Left ventricle myocardium inferior (tissue), 1 donor: ENCODE data around the gene IFRD2. TPM values are rescaled to one million over a fixed set of nuclear protein-coding genes. Genes with fewer than 3 reads are reported as not detected.
A peak's percentile ranks its signal among the peaks of the same experiment; 100 is the strongest.

Experiments
- DNase-seq: peaks from one replicate; pipeline ENCODE4 v3.0.0-alpha.2; 2020
- H3K27ac ChIP-seq: fragments of 200-600 bp; replicated peaks from 2 replicates; pipeline ENCODE4 v1.8.0; 2021
- H3K27me3 ChIP-seq: fragments of 200-600 bp; 2 replicates; pipeline ENCODE4 v1.8.0; 2021; ENCODE audit warnings: low read depth
- H3K36me3 ChIP-seq: fragments of 200-600 bp; 2 replicates; pipeline ENCODE4 v1.8.0; 2021
- H3K4me1 ChIP-seq: fragments of 200-600 bp; 2 replicates; pipeline ENCODE4 v1.8.0; 2021
- H3K4me3 ChIP-seq: fragments of 200-600 bp; 2 replicates; pipeline ENCODE4 v1.8.0; 2021; ENCODE audit warnings: mild to moderate bottlenecking, moderate library complexity
- H3K9me3 ChIP-seq: fragments of 200-600 bp; replicated peaks from 2 replicates; pipeline ENCODE4 v1.8.0; 2021
- intact Hi-C: fragments of 100-400 bp; cut with micrococcal nuclease; formaldehyde crosslinking; loops from one replicate; pipeline ENCODE4 v1.11.0; 2022
- total RNA-seq: library from RNA; stranded (reverse); fragmentation: NEBNext Ultra II Directional; extraction: Animal tissue kit (Norgen Biotek cat#: 25700); gene quantifications from one replicate; pipeline ENCODE4 v1.2.1, GENCODE V29; 2021
- TF ChIP-seq, protein P1 (sequence below): fragments of 200-600 bp; IDR thresholded peaks from 2 replicates; pipeline ENCODE4 v1.8.0; 2021; ENCODE audit warnings: antibody characterized with exemption, mild to moderate bottlenecking, borderline replicate concordance
- donor health status: DM: no; HTN: yes; CAD: no; lungs with severe emphysema.

The IFRD2 gene
- total RNA-seq, 1 donor from 2014 or later, result 54.9 TPM

DNA sequence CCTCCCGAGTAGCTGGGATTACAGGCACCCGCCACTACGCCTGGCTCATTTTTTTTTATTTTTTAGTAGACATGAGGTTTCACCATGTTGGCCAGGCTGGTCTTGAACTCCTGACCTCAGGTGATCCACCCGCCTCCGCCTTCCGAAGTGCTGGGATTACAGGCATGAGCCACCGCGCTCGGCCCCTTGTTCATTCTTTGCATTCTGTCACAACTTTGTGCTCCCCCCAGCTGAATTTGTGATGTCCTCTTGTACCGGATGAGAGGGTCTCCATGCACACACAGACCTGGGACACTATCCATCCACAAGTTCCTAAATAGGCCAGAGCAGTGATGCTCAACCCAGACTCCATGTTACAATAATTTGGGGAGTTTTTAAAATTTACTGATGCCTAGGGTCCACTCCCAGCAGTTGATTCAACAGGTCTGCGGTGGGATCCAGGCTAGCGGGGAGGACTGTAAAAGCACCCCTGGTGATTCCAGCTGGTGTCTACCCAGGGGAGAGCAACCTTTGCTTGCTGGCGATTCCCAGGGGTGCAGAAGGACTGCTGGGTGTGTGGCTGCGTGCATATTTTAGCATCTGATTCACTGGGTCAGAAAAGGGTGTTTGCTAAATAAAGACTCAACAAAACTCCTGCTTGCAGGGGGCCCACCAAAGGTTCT is 47.4 kb upstream of the IFRD2 start:
- DNase-seq, result no peak
- peaks cover 15% of the 10 kb centered on the region for H3K27me3 ChIP-seq
- TF ChIP-seq, protein P1, sequence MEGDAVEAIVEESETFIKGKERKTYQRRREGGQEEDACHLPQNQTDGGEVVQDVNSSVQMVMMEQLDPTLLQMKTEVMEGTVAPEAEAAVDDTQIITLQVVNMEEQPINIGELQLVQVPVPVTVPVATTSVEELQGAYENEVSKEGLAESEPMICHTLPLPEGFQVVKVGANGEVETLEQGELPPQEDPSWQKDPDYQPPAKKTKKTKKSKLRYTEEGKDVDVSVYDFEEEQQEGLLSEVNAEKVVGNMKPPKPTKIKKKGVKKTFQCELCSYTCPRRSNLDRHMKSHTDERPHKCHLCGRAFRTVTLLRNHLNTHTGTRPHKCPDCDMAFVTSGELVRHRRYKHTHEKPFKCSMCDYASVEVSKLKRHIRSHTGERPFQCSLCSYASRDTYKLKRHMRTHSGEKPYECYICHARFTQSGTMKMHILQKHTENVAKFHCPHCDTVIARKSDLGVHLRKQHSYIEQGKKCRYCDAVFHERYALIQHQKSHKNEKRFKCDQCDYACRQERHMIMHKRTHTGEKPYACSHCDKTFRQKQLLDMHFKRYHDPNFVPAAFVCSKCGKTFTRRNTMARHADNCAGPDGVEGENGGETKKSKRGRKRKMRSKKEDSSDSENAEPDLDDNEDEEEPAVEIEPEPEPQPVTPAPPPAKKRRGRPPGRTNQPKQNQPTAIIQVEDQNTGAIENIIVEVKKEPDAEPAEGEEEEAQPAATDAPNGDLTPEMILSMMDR, result no peak
- H3K36me3 ChIP-seq, result no peaks in the 10 kb centered on the region
- H3K9me3 ChIP-seq, result no peaks in the 10 kb centered on the region
- H3K4me1 ChIP-seq, result peaks cover 67% of the 10 kb centered on the region
- intact Hi-C loops, result no loop called here
- peak overlapping the region; percentile 95 for H3K27ac ChIP-seq
- peak overlapping the region; percentile 97 for H3K4me3 ChIP-seq

DNA sequence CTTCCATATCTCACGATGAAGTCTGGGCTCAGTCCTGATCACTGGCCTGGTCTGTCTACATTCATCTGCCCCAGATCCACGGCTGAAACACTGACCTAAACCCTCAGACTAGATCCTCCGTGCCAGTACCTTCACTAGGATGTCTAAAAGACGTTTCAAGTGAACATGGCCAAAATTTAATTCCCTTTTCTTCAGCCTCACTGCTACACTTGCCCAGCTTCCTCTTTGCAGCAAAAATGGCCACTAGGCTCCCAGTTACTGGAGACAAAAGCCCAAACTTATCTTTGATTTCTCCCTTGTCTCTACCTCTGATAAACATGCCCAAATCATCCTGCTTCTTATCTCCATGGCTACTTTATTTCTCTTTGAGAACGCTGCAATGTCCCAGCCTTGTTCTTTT is 46.7 kb upstream of the IFRD2 start:
- Histone ChIP-seq H3K4me1 (peaks cover 74% of the 10 kb centered on the region), H3K27me3 (peaks cover 15% of the 10 kb centered on the region), H3K9me3 (no peaks in the 10 kb centered on the region), H3K4me3 (peak overlapping the region; percentile 97), H3K27ac (peak overlapping the region; percentile 95), H3K36me3 (no peaks in the 10 kb centered on the region)
- intact Hi-C loops, result no loop called here
- DNase-seq, result no peak
- TF ChIP-seq, protein P1, result no peak

DNA sequence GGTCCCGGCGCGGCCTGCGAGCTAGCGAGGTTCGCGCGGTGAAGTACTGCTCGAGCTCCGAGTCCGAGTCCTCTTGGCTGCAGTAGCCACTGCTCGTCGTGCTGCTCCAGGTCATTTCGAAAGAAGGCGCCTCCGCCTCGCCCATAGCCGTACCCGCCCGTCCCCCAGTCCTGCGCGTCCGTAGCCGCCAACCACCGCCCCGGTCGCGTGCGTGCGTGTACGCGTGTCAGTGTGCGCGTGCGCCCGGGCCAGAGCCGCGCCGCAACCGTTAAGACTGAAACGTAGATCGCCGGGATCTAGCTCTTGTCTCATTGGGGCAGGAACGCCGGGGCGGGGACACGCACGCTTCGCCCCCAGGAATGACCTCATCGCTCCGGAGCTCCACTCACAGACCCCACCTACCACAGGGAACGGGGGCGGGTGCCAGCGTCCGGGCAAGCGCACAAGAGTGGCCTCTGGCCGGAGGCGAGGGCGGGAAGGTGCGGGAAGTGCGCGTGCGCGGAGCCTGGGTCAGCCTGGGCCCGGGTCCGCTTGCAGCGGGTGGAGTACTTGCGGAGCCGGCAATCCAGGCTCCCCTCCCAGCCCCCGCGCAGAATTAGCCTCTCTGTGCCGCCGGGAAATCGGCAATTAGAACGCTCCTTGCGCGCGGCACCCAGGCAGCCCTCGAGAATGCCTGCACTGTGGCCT is 45.1 kb upstream of the IFRD2 start:
- Histone ChIP-seq H3K4me3 (peak overlapping the region; percentile 97), H3K4me1 (peaks cover 90% of the 10 kb centered on the region), H3K27ac (peak overlapping the region; percentile 95), H3K36me3 (peaks cover 3% of the 10 kb centered on the region), H3K27me3 (peaks cover 15% of the 10 kb centered on the region), H3K9me3 (no peaks in the 10 kb centered on the region)
- peak; percentile 100 for DNase-seq
- intact Hi-C loops, result no loop called here
- TF ChIP-seq, protein P1, result no peak

DNA sequence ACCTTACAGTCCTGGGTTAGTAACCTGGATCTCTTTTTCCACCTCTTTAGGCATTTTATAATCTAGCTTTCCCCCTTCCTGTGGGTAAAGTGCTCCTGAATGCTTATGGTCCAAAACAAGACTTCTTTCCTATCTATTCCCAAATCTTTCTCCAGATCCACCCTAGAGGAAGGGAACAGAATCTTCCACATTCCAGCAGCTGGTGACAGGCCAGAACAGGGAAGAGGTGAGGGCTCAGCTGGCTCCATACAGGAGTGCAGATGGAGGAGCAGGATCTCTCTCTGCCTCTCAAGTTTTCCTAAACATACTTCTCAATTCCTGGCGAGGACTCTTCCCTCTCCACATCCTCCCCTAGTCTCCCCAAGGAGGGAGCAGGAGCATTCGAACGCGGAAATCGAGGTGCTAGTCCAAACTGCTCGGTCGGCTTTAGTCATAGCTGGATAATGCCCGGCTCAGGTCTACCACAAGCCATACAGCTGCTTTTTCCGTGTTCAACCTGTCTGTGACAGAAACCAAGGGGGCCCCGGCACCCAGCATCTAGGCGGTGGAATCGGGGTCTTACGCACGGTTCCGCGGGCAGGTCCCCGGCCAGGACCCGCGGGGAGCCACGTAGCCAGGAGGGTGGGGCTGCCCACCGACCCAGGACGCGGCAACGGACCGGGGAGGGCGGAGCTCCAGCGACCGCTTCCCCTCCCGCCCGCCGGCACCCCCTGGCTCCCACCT is 44.4 kb upstream of the IFRD2 start:
- intact Hi-C loops, result no loop called here
- peak overlapping the region; percentile 97 for H3K4me3 ChIP-seq
- peak overlapping the region; percentile 95 for H3K27ac ChIP-seq
- DNase-seq, result no peak
- H3K27me3 ChIP-seq, result peaks cover 14% of the 10 kb centered on the region
- H3K4me1 ChIP-seq, result peaks cover 94% of the 10 kb centered on the region
- H3K9me3 ChIP-seq, result no peaks in the 10 kb centered on the region
- TF ChIP-seq, protein P1, result no peak
- H3K36me3 ChIP-seq, result peaks cover 10% of the 10 kb centered on the region

GRCh38 chr3:50334339-50335075 is 42.3 kb upstream of the IFRD2 start:
- DNase-seq, result no peak
- H3K4me3 ChIP-seq, result peak overlapping the region; percentile 97
- no peaks in the 10 kb centered on the region for H3K27me3 ChIP-seq
- peaks cover 31% of the 10 kb centered on the region for H3K36me3 ChIP-seq
- intact Hi-C loops, result no loop called here
- no peaks in the 10 kb centered on the region for H3K9me3 ChIP-seq
- peak overlapping the region; percentile 95 for H3K27ac ChIP-seq
- H3K4me1 ChIP-seq, result peaks cover 89% of the 10 kb centered on the region
- TF ChIP-seq, protein P1, result no peak
